ENCODE data around the gene FCHSD2. TPM values are rescaled to one million over a fixed set of nuclear protein-coding genes. Genes with fewer than 3 reads are reported as not detected.

FCHSD2 gene
- polyA plus RNA-seq, 1 donor from 2014 or later, result 72.1 TPM

- Mint-ChIP-seq H3K27ac (peak overlapping the region in 2 of 3 donors; percentile 45 to 63), H3K9me3 (peaks cover 0 to 1% (median 0%) of the 10 kb centered on the region in 3 donors), H3K4me1 (peaks cover 51 to 59% (median 59%) of the 10 kb centered on the region in 3 donors), H3K27me3 (no peaks in the 10 kb centered on the region), H3K36me3 (peaks cover 2% of the 10 kb centered on the region), H3K4me3 (peak overlapping the region in 1 of 4 donors; percentile 65)
Observed at GRCh38 chr11:73162196-73162740, 20.1 kb upstream of the FCHSD2 start.

- Mint-ChIP-seq H3K27me3 (no peaks in the 10 kb centered on the region), H3K4me3 (peak overlapping the region in 2 of 4 donors; percentile 51 to 66), H3K9me3 (peaks cover 0 to 1% (median 0%) of the 10 kb centered on the region in 3 donors), H3K36me3 (no peaks in the 10 kb centered on the region), H3K27ac (peak overlapping the region; percentile 94 to 96 (median 96)), H3K4me1 (peaks cover 54 to 71% (median 65%) of the 10 kb centered on the region in 3 donors)
Observed at GRCh38 chr11:73160005-73160760, 18.1 kb upstream of the FCHSD2 start.

- Mint-ChIP-seq H3K9me3 (peaks cover 0 to 1% (median 0%) of the 10 kb centered on the region in 3 donors), H3K4me3 (peak overlapping the region in 2 of 4 donors; percentile 51 to 66), H3K27me3 (no peaks in the 10 kb centered on the region), H3K27ac (peak overlapping the region; percentile 94 to 96 (median 96)), H3K4me1 (peaks cover 56 to 76% (median 65%) of the 10 kb centered on the region in 3 donors), H3K36me3 (no peaks in the 10 kb centered on the region)
Observed at GRCh38 chr11:73159297-73159696, 17.2 kb upstream of the FCHSD2 start.

GRCh38 chr11:73158356-73159051, 16.4 kb upstream of the FCHSD2 start:
- H3K27ac Mint-ChIP-seq, result peak overlapping the region; percentile 88 to 94 (median 92)
- no peaks in the 10 kb centered on the region for H3K27me3 Mint-ChIP-seq
- peaks cover 0 to 1% (median 0%) of the 10 kb centered on the region in 3 donors for H3K9me3 Mint-ChIP-seq
- H3K36me3 Mint-ChIP-seq, result no peaks in the 10 kb centered on the region
- H3K4me1 Mint-ChIP-seq, result peaks cover 58 to 77% (median 65%) of the 10 kb centered on the region in 3 donors
- H3K4me3 Mint-ChIP-seq, result peak overlapping the region in 3 of 4 donors; percentile 60 to 92 (median 89)

- peaks cover 0 to 1% (median 0%) of the 10 kb centered on the region in 3 donors for H3K9me3 Mint-ChIP-seq
- no peaks in the 10 kb centered on the region for H3K27me3 Mint-ChIP-seq
- peak overlapping the region; percentile 88 to 94 (median 92) for H3K27ac Mint-ChIP-seq
- peak overlapping the region; percentile 16 to 92 (median 74) for H3K4me3 Mint-ChIP-seq
- H3K4me1 Mint-ChIP-seq, result peaks cover 67 to 80% (median 73%) of the 10 kb centered on the region in 3 donors
- no peaks in the 10 kb centered on the region for H3K36me3 Mint-ChIP-seq
Observed at GRCh38 chr11:73157101-73158010, 15.2 kb upstream of the FCHSD2 start.

- Mint-ChIP-seq H3K36me3 (no peaks in the 10 kb centered on the region), H3K27me3 (no peaks in the 10 kb centered on the region), H3K9me3 (peaks cover 0 to 1% (median 0%) of the 10 kb centered on the region in 3 donors), H3K4me3 (peak overlapping the region in 3 of 4 donors; percentile 5 to 70 (median 60)), H3K27ac (peak overlapping the region; percentile 88 to 94 (median 90)), H3K4me1 (peaks cover 63 to 85% (median 78%) of the 10 kb centered on the region in 3 donors)
Observed at GRCh38 chr11:73156686-73157085, 14.6 kb upstream of the FCHSD2 start.

GRCh38 chr11:73156114-73156513, 14.0 kb upstream of the FCHSD2 start:
- H3K36me3 Mint-ChIP-seq, result no peaks in the 10 kb centered on the region
- peaks cover 62 to 89% (median 78%) of the 10 kb centered on the region in 3 donors for H3K4me1 Mint-ChIP-seq
- no peaks in the 10 kb centered on the region for H3K9me3 Mint-ChIP-seq
- H3K4me3 Mint-ChIP-seq, result peak overlapping the region in 2 of 4 donors; percentile 29 to 60
- no peaks in the 10 kb centered on the region for H3K27me3 Mint-ChIP-seq
- peak overlapping the region; percentile 88 to 94 (median 90) for H3K27ac Mint-ChIP-seq

- Mint-ChIP-seq H3K4me1 (peaks cover 67 to 95% (median 79%) of the 10 kb centered on the region in 3 donors), H3K27ac (peak overlapping the region; percentile 94 to 98 (median 97)), H3K9me3 (no peaks in the 10 kb centered on the region), H3K36me3 (no peaks in the 10 kb centered on the region), H3K4me3 (peak overlapping the region in 2 of 4 donors; percentile 42 to 74), H3K27me3 (no peaks in the 10 kb centered on the region)
Observed at GRCh38 chr11:73155102-73155501, 13.0 kb upstream of the FCHSD2 start.

GRCh38 chr11:73154178-73154577, 12.1 kb upstream of the FCHSD2 start:
- Mint-ChIP-seq H3K27ac (peak overlapping the region; percentile 94 to 98 (median 97)), H3K27me3 (no peaks in the 10 kb centered on the region), H3K9me3 (no peaks in the 10 kb centered on the region), H3K4me1 (peaks cover 61 to 91% (median 73%) of the 10 kb centered on the region in 3 donors), H3K4me3 (peak overlapping the region; percentile 64 to 95 (median 72)), H3K36me3 (no peaks in the 10 kb centered on the region)

- Mint-ChIP-seq H3K4me3 (peak overlapping the region; percentile 58 to 95 (median 76)), H3K4me1 (peaks cover 50 to 90% (median 65%) of the 10 kb centered on the region in 3 donors), H3K27ac (peak overlapping the region; percentile 94 to 98 (median 97)), H3K27me3 (no peaks in the 10 kb centered on the region), H3K9me3 (no peaks in the 10 kb centered on the region), H3K36me3 (peaks cover 1% of the 10 kb centered on the region)
Observed at GRCh38 chr11:73152861-73153483, 10.9 kb upstream of the FCHSD2 start.

- peaks cover 50 to 89% (median 65%) of the 10 kb centered on the region in 3 donors for H3K4me1 Mint-ChIP-seq
- H3K4me3 Mint-ChIP-seq, result peak overlapping the region in 3 of 4 donors; percentile 74 to 79 (median 75)
- peak overlapping the region; percentile 94 to 98 (median 97) for H3K27ac Mint-ChIP-seq
- peaks cover 1% of the 10 kb centered on the region for H3K36me3 Mint-ChIP-seq
- H3K9me3 Mint-ChIP-seq, result no peaks in the 10 kb centered on the region
- H3K27me3 Mint-ChIP-seq, result no peaks in the 10 kb centered on the region
Observed at GRCh38 chr11:73152086-73152853, 10.2 kb upstream of the FCHSD2 start.

GRCh38 chr11:73151416-73151815, 9.3 kb upstream of the FCHSD2 start:
- Mint-ChIP-seq H3K27me3 (no peaks in the 10 kb centered on the region), H3K27ac (peak overlapping the region; percentile 94 to 98 (median 97)), H3K4me1 (peaks cover 56 to 90% (median 69%) of the 10 kb centered on the region in 3 donors), H3K9me3 (no peaks in the 10 kb centered on the region), H3K4me3 (peak overlapping the region in 3 of 4 donors; percentile 65 to 74 (median 68)), H3K36me3 (peaks cover 1% of the 10 kb centered on the region)

GRCh38 chr11:73149105-73149504, 7.0 kb upstream of the FCHSD2 start:
- Mint-ChIP-seq H3K4me1 (peaks cover 58 to 90% (median 72%) of the 10 kb centered on the region in 3 donors), H3K4me3 (peak overlapping the region in 1 of 4 donors; percentile 9), H3K36me3 (peaks cover 1% of the 10 kb centered on the region), H3K9me3 (no peaks in the 10 kb centered on the region), H3K27me3 (no peaks in the 10 kb centered on the region), H3K27ac (peak overlapping the region in 2 of 3 donors; percentile 24 to 76)

Data from IgD-negative memory B cell (primary cell).